DOHH2 (cell line): ENCODE data around the gene KLHL6.

Experiments used
- H3F3A ChIP-seq: fragments of 200-600 bp; sonication (generic), shearing (Covaris generic); 2 replicates; pipeline ENCODE4 v1.6.0; 2016; ENCODE audit warnings: antibody characterized with exemption, mild to moderate bottlenecking; ENCODE audit not compliant: control insufficient read depth, insufficient read depth
- H3K27ac ChIP-seq: fragments of 200-600 bp; sonication (generic); 2 replicates; pipeline ENCODE4 v1.5.1; 2014; ENCODE audit warnings: low read depth, mild to moderate bottlenecking, low read length, moderate library complexity
- H3K27me3 ChIP-seq: fragments of 200-600 bp; sonication (generic); 2 replicates; pipeline ENCODE4 v1.6.1; 2014; ENCODE audit warnings: mild to moderate bottlenecking, low read length, mixed read lengths; ENCODE audit not compliant: control insufficient read depth
- H3K36me3 ChIP-seq: fragments of 200-600 bp; sonication (generic); 2 replicates; pipeline ENCODE4 v1.6.1; 2014; ENCODE audit warnings: mild to moderate bottlenecking, low read length, moderate library complexity, mixed read lengths; ENCODE audit not compliant: control insufficient read depth
- H3K4me1 ChIP-seq: fragments of 200-600 bp; sonication (generic); 2 replicates; pipeline ENCODE4 v1.6.1; 2014; ENCODE audit warnings: mild to moderate bottlenecking, low read length, mixed read lengths; ENCODE audit not compliant: control insufficient read depth
- H3K4me2 ChIP-seq: fragments of 200-600 bp; sonication (generic); 2 replicates; pipeline ENCODE4 v1.6.0; 2014; ENCODE audit warnings: mild to moderate bottlenecking, low read length, moderate library complexity
- H3K4me3 ChIP-seq: fragments of 200-600 bp; sonication (generic); 2 replicates; pipeline ENCODE4 v1.5.1; 2014; ENCODE audit warnings: mild to moderate bottlenecking, low read length, mixed read lengths
- H3K79me2 ChIP-seq: fragments of 200-600 bp; sonication (generic); 2 replicates; pipeline ENCODE4 v1.6.1; 2014; ENCODE audit warnings: mild to moderate bottlenecking, low read length, mixed read lengths; ENCODE audit not compliant: control insufficient read depth
- H3K9me2 ChIP-seq: fragments of 200-600 bp; sonication (generic); replicated peaks from 2 replicates; pipeline ENCODE4 v1.6.1; 2014; ENCODE audit warnings: mild to moderate bottlenecking, low read length, mixed read lengths; ENCODE audit not compliant: control insufficient read depth
- H3K9me3 ChIP-seq: fragments of 200-600 bp; sonication (generic); 2 replicates; pipeline ENCODE4 v1.6.1; 2014; ENCODE audit warnings: antibody characterized with exemption, low read length, mixed read lengths; ENCODE audit not compliant: control insufficient read depth, insufficient read depth
- H4K20me1 ChIP-seq: fragments of 200-600 bp; sonication (generic); 2 replicates; pipeline ENCODE4 v1.6.0; 2014; ENCODE audit warnings: low read depth, mild to moderate bottlenecking, antibody characterized with exemption, low read length, moderate library complexity; ENCODE audit not compliant: control insufficient read depth, insufficient read depth
- CTCF ChIP-seq: fragments of 200-600 bp; sonication (generic); IDR thresholded peaks from one replicate; pipeline ENCODE4 v1.5.1; 2014; ENCODE audit warnings: antibody characterized with exemption, mild to moderate bottlenecking, low read depth, low read length; ENCODE audit not compliant: poor library complexity, severe bottlenecking
- EZH2phosphoT487 ChIP-seq: fragments of 200-600 bp; sonication (generic); IDR thresholded peaks from 2 replicates; pipeline ENCODE4 v1.6.1; 2017; ENCODE audit warnings: borderline replicate concordance, mild to moderate bottlenecking, antibody characterized with exemption, low read length, moderate library complexity, mixed read lengths

Gene KLHL6

GRCh38 chr3:183539811-183540210, 15.7 kb downstream of the KLHL6 start:
- peak overlapping the region; percentile 48; the same call in 1 of the 2 replicates for H3K4me3 ChIP-seq
- no peaks in the 10 kb centered on the region for H3K9me2 ChIP-seq
- peaks cover 41% of the 10 kb centered on the region for H3F3A ChIP-seq
- H3K36me3 ChIP-seq: peaks cover 87% of the 10 kb centered on the region
- peaks cover 100% of the 10 kb centered on the region for H3K79me2 ChIP-seq
- peaks cover 100% of the 10 kb centered on the region for H3K4me1 ChIP-seq
- TF ChIP-seq CTCF (no peak), EZH2phosphoT487 (no peak)
- H3K27ac ChIP-seq: peak overlapping the region; percentile 80
- no peaks in the 10 kb centered on the region for H3K9me3 ChIP-seq
- no peaks in the 10 kb centered on the region for H3K27me3 ChIP-seq
- H3K4me2 ChIP-seq: peak overlapping the region; percentile 84
- H4K20me1 ChIP-seq: peaks cover 22% of the 10 kb centered on the region

DNA sequence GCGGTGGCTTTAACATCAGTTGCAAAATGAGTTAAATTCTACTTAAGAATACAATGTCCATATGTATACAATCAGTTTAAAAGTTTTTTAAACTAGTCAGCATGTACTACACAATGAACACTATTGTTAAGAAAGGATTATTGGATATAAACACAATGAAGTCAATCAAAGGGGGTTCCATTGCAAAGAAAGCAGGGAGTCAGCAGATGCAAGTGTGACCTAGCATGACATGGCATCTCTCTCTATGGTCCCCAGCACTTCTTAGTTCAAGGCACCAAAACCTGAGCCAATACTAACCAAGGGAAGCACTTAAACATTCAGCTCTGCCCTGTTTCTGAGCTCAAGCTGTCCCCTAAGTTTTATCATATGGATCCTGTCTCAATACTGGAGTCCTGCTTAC, 17.0 kb downstream of the KLHL6 start:
- peak overlapping the region; percentile 68 for H3K27ac ChIP-seq
- no peaks in the 10 kb centered on the region for H3K9me2 ChIP-seq
- peak overlapping the region; percentile 84 for H3K4me2 ChIP-seq
- TF ChIP-seq EZH2phosphoT487: no peak
- no peak for TF ChIP-seq CTCF
- H3K27me3 ChIP-seq: no peaks in the 10 kb centered on the region
- H3F3A ChIP-seq: peaks cover 38% of the 10 kb centered on the region
- H4K20me1 ChIP-seq: peaks cover 16% of the 10 kb centered on the region
- H3K9me3 ChIP-seq: no peaks in the 10 kb centered on the region
- H3K4me1 ChIP-seq: peaks cover 98% of the 10 kb centered on the region
- peaks cover 98% of the 10 kb centered on the region for H3K79me2 ChIP-seq
- peaks cover 79% of the 10 kb centered on the region for H3K36me3 ChIP-seq
- peak overlapping the region; percentile 59 for H3K4me3 ChIP-seq

- peaks cover 30% of the 10 kb centered on the region for H3F3A ChIP-seq
- H3K4me1 ChIP-seq: peaks cover 98% of the 10 kb centered on the region
- H3K36me3 ChIP-seq: peaks cover 79% of the 10 kb centered on the region
- no peaks in the 10 kb centered on the region for H3K9me3 ChIP-seq
- no peaks in the 10 kb centered on the region for H3K9me2 ChIP-seq
- peak overlapping the region; percentile 68 for H3K27ac ChIP-seq
- TF ChIP-seq EZH2phosphoT487 (no peak), CTCF (no peak)
- H3K4me2 ChIP-seq: peak overlapping the region; percentile 84
- H3K79me2 ChIP-seq: peaks cover 98% of the 10 kb centered on the region
- peaks cover 11% of the 10 kb centered on the region; the same call in 1 of the 2 replicates for H4K20me1 ChIP-seq
- H3K4me3 ChIP-seq: peak overlapping the region; percentile 59
- no peaks in the 10 kb centered on the region for H3K27me3 ChIP-seq
These were observed 18.2 kb downstream of the KLHL6 start for GRCh38 chr3:183537295-183537730.
